Measurements from ENCODE around the gene NKAPL. TPM values are rescaled to one million over a fixed set of nuclear protein-coding genes. Genes with fewer than 3 reads are reported as not detected.

NKAPL gene
- total and polyA plus RNA-seq, 2 of the 13 experiments (the other 11 are each of a cell fraction or from before 2014, with no cell fraction given): not detected

- TF ChIP-seq ZKSCAN8 (CRISPR knock-in tag; IDR thresholded peaks at IDR 0.05; ENCODE audit: borderline replicate concordance) (no peak), WIZ (CRISPR knock-in tag; IDR thresholded peaks at IDR 0.05) (no peak), ZNF572 (CRISPR knock-in tag; IDR thresholded peaks at IDR 0.05) (no peak), KDM3A (CRISPR knock-in tag; IDR thresholded peaks at IDR 0.05; ENCODE audit: low read depth) (peak; percentile 94), ZNF318 (CRISPR knock-in tag; IDR thresholded peaks at IDR 0.05) (peak; percentile 43; the same call in 1 of the 2 replicates), ZNF841 (CRISPR knock-in tag; IDR thresholded peaks at IDR 0.05; ENCODE audit: borderline replicate concordance) (no peak), ZNF430 (CRISPR knock-in tag; IDR thresholded peaks at IDR 0.05) (peak; percentile 79; the same call in 1 of the 2 replicates), USF2 (IDR thresholded peaks at IDR 0.05; ENCODE audit: low read depth, low read length) (no peak), USF2 (CRISPR knock-in tag; IDR thresholded peaks at IDR 0.05; ENCODE audit: borderline replicate concordance) (no peak), MTF2 (CRISPR knock-in tag; IDR thresholded peaks at IDR 0.05; ENCODE audit: borderline replicate concordance) (peak; percentile 38; the same call in 1 of the 2 replicates), MYC (CRISPR knock-in tag; IDR thresholded peaks at IDR 0.05; ENCODE audit: borderline replicate concordance) (peak; percentile 63; the same call in 1 of the 2 replicates), FOXC1 (CRISPR knock-in tag; IDR thresholded peaks at IDR 0.05; ENCODE audit: borderline replicate concordance) (peak; percentile 72; the same call in 1 of the 2 replicates), SP140L (CRISPR knock-in tag; IDR thresholded peaks at IDR 0.05; ENCODE audit: borderline replicate concordance) (no peak), ATRX (CRISPR knock-in tag; IDR thresholded peaks at IDR 0.05; ENCODE audit: borderline replicate concordance) (no peak), ZNF674 (CRISPR knock-in tag; IDR thresholded peaks at IDR 0.05; ENCODE audit: low read depth) (no peak), MATR3 (CRISPR knock-in tag; IDR thresholded peaks at IDR 0.05) (no peak), HIVEP1 (CRISPR knock-in tag; IDR thresholded peaks at IDR 0.05) (peak; percentile 67), CENPX (CRISPR knock-in tag; IDR thresholded peaks at IDR 0.05) (no peak), PRPF4 (IDR thresholded peaks at IDR 0.05; ENCODE audit: low read depth, low read length, poor library complexity, severe bottlenecking) (no peak), PCBP2 (optimal IDR thresholded peaks at IDR 0.05; ENCODE audit: low read depth, low read length, poor library complexity, severe bottlenecking) (no peak)
Measured at GRCh38 chr6:28281288-28282064, 22.4 kb downstream of the NKAPL start, which contains the start of gene PGBD1 (continued).

All from HepG2 (cell line).